Measurements from ENCODE around the gene ABCG1.

- TF ChIP-seq TAF1 (IDR thresholded peaks at IDR 0.05; ENCODE audit: borderline replicate concordance, low read depth, low read length) (no peak), POLR2A (IDR thresholded peaks at IDR 0.05; ENCODE audit: low read depth, low read length) (no peak), POLR2AphosphoS5 (IDR thresholded peaks at IDR 0.05; ENCODE audit: low read depth, low read length) (no peak)
Observed at GRCh38 chr21:42299324-42300044, 80.5 kb downstream of the ABCG1 start.
